Ishikawa (cell line): ENCODE results near the gene CDH23.

Experiments used
- EP300 ChIP-seq: IDR thresholded peaks from 2 replicates; pipeline ENCODE4 v1.6.1; 2012; ENCODE audit warnings: borderline replicate concordance
- TF ChIP-seq, protein P1 (sequence below): IDR thresholded peaks from 2 replicates; pipeline ENCODE4 v1.6.1; 2012; ENCODE audit warnings: low read depth, mild to moderate bottlenecking

GRCh38 chr10:71771821-71772617, 375.3 kb downstream of the CDH23 start:
- TF ChIP-seq, protein P1, sequence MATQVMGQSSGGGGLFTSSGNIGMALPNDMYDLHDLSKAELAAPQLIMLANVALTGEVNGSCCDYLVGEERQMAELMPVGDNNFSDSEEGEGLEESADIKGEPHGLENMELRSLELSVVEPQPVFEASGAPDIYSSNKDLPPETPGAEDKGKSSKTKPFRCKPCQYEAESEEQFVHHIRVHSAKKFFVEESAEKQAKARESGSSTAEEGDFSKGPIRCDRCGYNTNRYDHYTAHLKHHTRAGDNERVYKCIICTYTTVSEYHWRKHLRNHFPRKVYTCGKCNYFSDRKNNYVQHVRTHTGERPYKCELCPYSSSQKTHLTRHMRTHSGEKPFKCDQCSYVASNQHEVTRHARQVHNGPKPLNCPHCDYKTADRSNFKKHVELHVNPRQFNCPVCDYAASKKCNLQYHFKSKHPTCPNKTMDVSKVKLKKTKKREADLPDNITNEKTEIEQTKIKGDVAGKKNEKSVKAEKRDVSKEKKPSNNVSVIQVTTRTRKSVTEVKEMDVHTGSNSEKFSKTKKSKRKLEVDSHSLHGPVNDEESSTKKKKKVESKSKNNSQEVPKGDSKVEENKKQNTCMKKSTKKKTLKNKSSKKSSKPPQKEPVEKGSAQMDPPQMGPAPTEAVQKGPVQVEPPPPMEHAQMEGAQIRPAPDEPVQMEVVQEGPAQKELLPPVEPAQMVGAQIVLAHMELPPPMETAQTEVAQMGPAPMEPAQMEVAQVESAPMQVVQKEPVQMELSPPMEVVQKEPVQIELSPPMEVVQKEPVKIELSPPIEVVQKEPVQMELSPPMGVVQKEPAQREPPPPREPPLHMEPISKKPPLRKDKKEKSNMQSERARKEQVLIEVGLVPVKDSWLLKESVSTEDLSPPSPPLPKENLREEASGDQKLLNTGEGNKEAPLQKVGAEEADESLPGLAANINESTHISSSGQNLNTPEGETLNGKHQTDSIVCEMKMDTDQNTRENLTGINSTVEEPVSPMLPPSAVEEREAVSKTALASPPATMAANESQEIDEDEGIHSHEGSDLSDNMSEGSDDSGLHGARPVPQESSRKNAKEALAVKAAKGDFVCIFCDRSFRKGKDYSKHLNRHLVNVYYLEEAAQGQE: no peak
- peak; percentile 61; the same call in 1 of the 2 replicates for TF ChIP-seq EP300
